K562 (cell line): ENCODE data around the gene NIM1K. TPM values are rescaled to one million over a fixed set of nuclear protein-coding genes. Genes with fewer than 3 reads are reported as not detected.

Experiments used
- CBX2 ChIP-seq: fragments of 200-600 bp; sonication (generic); IDR thresholded peaks from one replicate; pipeline ENCODE4 v1.6.1; 2012; ENCODE audit warnings: mild to moderate bottlenecking, low read length, inconsistent platforms; ENCODE audit not compliant: insufficient read depth, poor library complexity, severe bottlenecking
- CEBPG ChIP-seq, 3 experiments: fragments of 200-800 bp in 1 of 3; sonication (Bioruptor generic) in 1 of 3; sonication (generic) in 1 of 3; formaldehyde crosslinking in 1 of 3; IDR thresholded peaks in 2 of 3; conservative IDR thresholded peaks in 1 of 3; 2 replicates each; pipeline versions ENCODE4 v1.6.1 to v1.8.0; 2016 to 2022; ENCODE audit warnings: missing compliant biosample characterization in 2 of 3, missing genetic modification characterization in 2 of 3, mild to moderate bottlenecking in 1 of 3, missing genetic modification reagents in 1 of 3
- CHD4 ChIP-seq: fragments of 200-600 bp; sonication (generic); IDR thresholded peaks from 3 replicates; pipeline ENCODE4 v1.6.1; 2012; ENCODE audit warnings: low read depth, mild to moderate bottlenecking, mixed read lengths, low read length, inconsistent platforms; ENCODE audit not compliant: insufficient read depth, insufficient replicate concordance, poor library complexity, severe bottlenecking
- CSDE1 ChIP-seq, 2 experiments: fragments of 450-650 bp; IDR thresholded peaks; 2 replicates each; pipeline ENCODE4 v1.6.1; 2016; ENCODE audit warnings: mild to moderate bottlenecking in 1 of 2
- E2F4 ChIP-seq: sonication (generic); formaldehyde crosslinking; IDR thresholded peaks from 2 replicates; pipeline ENCODE4 v1.8.0; 2022; ENCODE audit warnings: mild to moderate bottlenecking, low read depth, missing genetic modification reagents
- EHMT2 ChIP-seq: fragments of 450-650 bp; IDR thresholded peaks from 2 replicates; pipeline ENCODE4 v1.6.1; 2018; ENCODE audit warnings: antibody characterized with exemption
- MYNN ChIP-seq, 2 experiments: sonication (generic); formaldehyde crosslinking in 1 of 2; IDR thresholded peaks; 2 replicates each; pipeline versions ENCODE4 v1.5.0 to v1.6.1; 2016 to 2020; ENCODE audit warnings: antibody characterized with exemption in 1 of 2, missing genetic modification reagents in 1 of 2
- NKRF ChIP-seq: fragments of 450-650 bp; IDR thresholded peaks from 2 replicates; pipeline ENCODE4 v1.6.1; 2016; ENCODE audit warnings: borderline replicate concordance
- PCBP2 ChIP-seq: fragments of 200-400 bp; formaldehyde crosslinking; IDR thresholded peaks from 2 replicates; pipeline ENCODE4 v1.6.1; 2018; ENCODE audit warnings: low read length, low read depth, mild to moderate bottlenecking, moderate library complexity; ENCODE audit not compliant: poor library complexity, severe bottlenecking
- PREB ChIP-seq: sonication (generic); formaldehyde crosslinking; IDR thresholded peaks from 2 replicates; pipeline ENCODE4 v1.8.1; 2023; ENCODE audit warnings: mild to moderate bottlenecking, missing genetic modification reagents
- RFX7 ChIP-seq: fragments of 250-450 bp; sonication (Bioruptor Pico); IDR thresholded peaks from 2 replicates; pipeline ENCODE4 v1.5.1; 2021; ENCODE audit warnings: mild to moderate bottlenecking
- TEAD4 ChIP-seq, 2 experiments: sonication (generic) in 1 of 2; formaldehyde crosslinking in 1 of 2; IDR thresholded peaks; 2 replicates each; pipeline versions ENCODE4 v1.6.1 to v1.8.0; 2012 to 2022; ENCODE audit warnings: borderline replicate concordance in 1 of 2, inconsistent platforms in 1 of 2, low read length in 1 of 2, mild to moderate bottlenecking in 1 of 2, missing genetic modification reagents in 1 of 2
- ZNF3 ChIP-seq: fragments of 250-450 bp; sonication (Bioruptor Pico); IDR thresholded peaks from 2 replicates; pipeline ENCODE4 v1.5.0; 2021; ENCODE audit warnings: mild to moderate bottlenecking, moderate library complexity
- polyA plus RNA-seq, 8 experiments: library from polyadenylated mRNA; depleted of rRNA in 4 of 8; stranded (reverse) in 5 of 8; unstranded in 3 of 8; fragments of >200 nt; fragmentation: Nextera tagmentation in 2 of 8; fragmentation: Illumina TruSeq in 1 of 8; extraction: Ambion mirVana in 2 of 8; extraction: Trizol in 1 of 8; gene quantifications; 2 replicates each; pipeline versions ENCODE4 v1.2.1 to v1.2.3, GENCODE V29; 2011 to 2014; ENCODE audit warnings: inconsistent platforms in 1 of 8, missing spikeins in 1 of 8
- total RNA-seq, 7 experiments: library from RNA; depleted of rRNA in 6 of 7; stranded (reverse); fragments of >200 nt in 6 of 7; fragmentation: Illumina TruSeq in 2 of 7; extraction: Trizol in 2 of 7; gene quantifications; 2 replicates each; pipeline versions ENCODE4 v1.2.1 to v1.2.3, GENCODE V29; 2011 to 2021; ENCODE audit warnings: low replicate concordance in 1 of 7
- TF ChIP-seq, protein P1 (sequence below): fragments of 250-450 bp; sonication (Bioruptor Pico); IDR thresholded peaks from 2 replicates; pipeline ENCODE4 v1.8.0; 2022; ENCODE audit warnings: moderate library complexity, mild to moderate bottlenecking, inconsistent platforms
- TF ChIP-seq, protein P2 (sequence below): sonication (generic); formaldehyde crosslinking; IDR thresholded peaks from 2 replicates; pipeline ENCODE4 v1.9.0; 2022; ENCODE audit warnings: mild to moderate bottlenecking, missing genetic modification reagents
- TF ChIP-seq, protein P3 (sequence below): IDR thresholded peaks from 2 replicates; pipeline ENCODE4 v1.6.1; 2016; ENCODE audit warnings: missing genetic modification characterization, missing compliant biosample characterization

NIM1K gene
- total and polyA plus RNA-seq, 9 of the 15 experiments (the other 6 are each of a cell fraction or from before 2014, with no cell fraction given) = 0.03 to 0.34 (median 0.08) TPM; not detected in 3

- TF ChIP-seq NKRF (no peak), CBX2 (no peak), EHMT2 (no peak), CHD4 (no peak), E2F4 (CRISPR knock-in tag) (no peak), PCBP2 (peak; percentile 39), RFX7 (CRISPR knock-in tag) (no peak), CEBPG (CRISPR knock-in tag; IDR thresholded peaks at IDR 0.05) (peak; percentile 72), CEBPG (tag; conservative IDR thresholded peaks at IDR 0.05 in 1 of 2, IDR thresholded peaks at IDR 0.05 in 1 of 2) (peak; percentile 34 to 95; a peak in 2 of 4 replicates), MYNN (IDR thresholded peaks at IDR 0.05) (peak; percentile 99), MYNN (CRISPR knock-in tag; IDR thresholded peaks at IDR 0.05) (peak; percentile 78; the same call in 1 of the 2 replicates), PREB (CRISPR knock-in tag) (no peak), TEAD4 (IDR thresholded peaks at IDR 0.05; ENCODE audit: low read length) (no peak), TEAD4 (CRISPR knock-in tag; IDR thresholded peaks at IDR 0.05; ENCODE audit: borderline replicate concordance) (no peak), CSDE1 (IDR thresholded peaks at IDR 0.05) (peak in 1 of 2 experiments; percentile 90; a peak in 2 of 4 replicates), ZNF3 (CRISPR knock-in tag) (no peak)
- TF ChIP-seq, protein P1, sequence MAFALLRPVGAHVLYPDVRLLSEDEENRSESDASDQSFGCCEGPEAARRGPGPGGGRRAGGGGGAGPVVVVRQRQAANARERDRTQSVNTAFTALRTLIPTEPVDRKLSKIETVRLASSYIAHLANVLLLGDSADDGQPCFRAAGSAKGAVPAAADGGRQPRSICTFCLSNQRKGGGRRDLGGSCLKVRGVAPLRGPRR (CRISPR knock-in tag) = no peak
- TF ChIP-seq, protein P2, sequence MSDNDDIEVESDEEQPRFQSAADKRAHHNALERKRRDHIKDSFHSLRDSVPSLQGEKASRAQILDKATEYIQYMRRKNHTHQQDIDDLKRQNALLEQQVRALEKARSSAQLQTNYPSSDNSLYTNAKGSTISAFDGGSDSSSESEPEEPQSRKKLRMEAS (CRISPR knock-in tag) = no peak
- TF ChIP-seq, protein P3, sequence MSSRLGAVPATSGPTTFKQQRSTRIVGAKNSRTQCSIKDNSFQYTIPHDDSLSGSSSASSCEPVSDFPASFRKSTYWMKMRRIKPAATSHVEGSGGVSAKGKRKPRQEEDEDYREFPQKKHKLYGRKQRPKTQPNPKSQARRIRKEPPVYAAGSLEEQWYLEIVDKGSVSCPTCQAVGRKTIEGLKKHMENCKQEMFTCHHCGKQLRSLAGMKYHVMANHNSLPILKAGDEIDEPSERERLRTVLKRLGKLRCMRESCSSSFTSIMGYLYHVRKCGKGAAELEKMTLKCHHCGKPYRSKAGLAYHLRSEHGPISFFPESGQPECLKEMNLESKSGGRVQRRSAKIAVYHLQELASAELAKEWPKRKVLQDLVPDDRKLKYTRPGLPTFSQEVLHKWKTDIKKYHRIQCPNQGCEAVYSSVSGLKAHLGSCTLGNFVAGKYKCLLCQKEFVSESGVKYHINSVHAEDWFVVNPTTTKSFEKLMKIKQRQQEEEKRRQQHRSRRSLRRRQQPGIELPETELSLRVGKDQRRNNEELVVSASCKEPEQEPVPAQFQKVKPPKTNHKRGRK (tag) = peak; percentile 84
- TF ChIP-seq, all 486 proteins: peak for 17
These were observed 1.3 kb downstream of the NIM1K start (continued) for GRCh38 chr5:43193181-43193893.
